ENCODE results near the gene TTLL13. TPM values are rescaled to one million over a fixed set of nuclear protein-coding genes. Genes with fewer than 3 reads are reported as not detected.
A peak's percentile ranks its signal among the peaks of the same experiment; 100 is the strongest.

Gene TTLL13
- total and polyA plus RNA-seq, 9 of the 15 experiments (the other 6 are each of a cell fraction or from before 2014, with no cell fraction given) = 0.05 to 0.24 (median 0.11) TPM; not detected in 1

GRCh38 chr15:90266061-90266431 is 16.7 kb downstream of the TTLL13 start (continued):
- TF ChIP-seq MNT (conservative IDR thresholded peaks at IDR 0.05) (no peak; a peak in 1 of 4 replicates), RNF2 (IDR thresholded peaks at IDR 0.05) (no peak), ZBTB11 (CRISPR knock-in tag; IDR thresholded peaks at IDR 0.05) (no peak), LCOR (CRISPR knock-in tag; IDR thresholded peaks at IDR 0.05) (0 out of 2 replicates have a peak, but pooled peaks have one; percentile 5), SP1 (CRISPR knock-in tag; IDR thresholded peaks at IDR 0.05) (peak; percentile 54), HES1 (IDR thresholded peaks at IDR 0.05; ENCODE audit: low read depth) (no peak), NCOA4 (IDR thresholded peaks at IDR 0.05; ENCODE audit: partially characterized antibody) (no peak), BRD4 (IDR thresholded peaks at IDR 0.05) (peak; percentile 64; the same call in 1 of the 2 replicates), MAX (CRISPR knock-in tag; IDR thresholded peaks at IDR 0.05) (no peak), ZNF3 (CRISPR knock-in tag; IDR thresholded peaks at IDR 0.05) (no peak), YY1 (IDR thresholded peaks at IDR 0.05; ENCODE audit: borderline replicate concordance in 1 of 3, control insufficient read depth in 1 of 3, extremely low read depth in 1 of 3, insufficient read depth in 3 of 3, insufficient read length in 1 of 3, insufficient replicate concordance in 2 of 3, low read depth in 1 of 3, low read length in 2 of 3) (peak in 2 of 3 experiments; percentile 48 to 60), NRF1 (conservative IDR thresholded peaks at IDR 0.05 in 1 of 2, IDR thresholded peaks at IDR 0.05 in 1 of 2) (peak; percentile 40 to 47), ZKSCAN1 (IDR thresholded peaks at IDR 0.05; ENCODE audit: low read depth, low read length) (0 out of 2 replicates have a peak, but pooled peaks have one; percentile 26), STAG1 (CRISPR knock-in tag; IDR thresholded peaks at IDR 0.05; ENCODE audit: borderline replicate concordance) (no peak), ATF1 (CRISPR knock-in tag; IDR thresholded peaks at IDR 0.05) (no peak), ATF1 (tag; IDR thresholded peaks at IDR 0.05) (0 out of 2 replicates have a peak, but pooled peaks have one; percentile 6), CXXC5 (CRISPR knock-in tag; IDR thresholded peaks at IDR 0.05) (no peak), MAFF (IDR thresholded peaks at IDR 0.05; ENCODE audit: low read length) (0 out of 2 replicates have a peak, but pooled peaks have one; percentile 1), SRSF9 (IDR thresholded peaks at IDR 0.05; ENCODE audit: borderline replicate concordance, low read depth, low read length) (no peak), ZNF431 (CRISPR knock-in tag; IDR thresholded peaks at IDR 0.05) (0 out of 2 replicates have a peak, but pooled peaks have one; percentile 47), ZSCAN29 (IDR thresholded peaks at IDR 0.05) (peak; percentile 92)
- TF ChIP-seq, protein P1, sequence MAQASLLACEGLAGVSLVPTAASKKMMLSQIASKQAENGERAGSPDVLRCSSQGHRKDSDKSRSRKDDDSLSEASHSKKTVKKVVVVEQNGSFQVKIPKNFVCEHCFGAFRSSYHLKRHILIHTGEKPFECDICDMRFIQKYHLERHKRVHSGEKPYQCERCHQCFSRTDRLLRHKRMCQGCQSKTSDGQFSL (CRISPR knock-in tag; IDR thresholded peaks at IDR 0.05) = no peak
- TF ChIP-seq, protein P1 (tag; IDR thresholded peaks at IDR 0.05) = 0 out of 4 replicates have a peak, but pooled peaks of 1 of the 2 experiments have one; percentile 11

Data from K562 (cell line).